OCI-LY3 (cell line): ENCODE measurements around the gene UNC79.

Experiments
- H2AFZ ChIP-seq: fragments of 200-600, 300-600 bp; shearing (Covaris generic); 2 replicates; pipeline ENCODE4 v1.6.0; 2014; ENCODE audit warnings: antibody characterized with exemption, low read depth, low read length
- H3K27ac ChIP-seq: fragments of 200-600, 300-600 bp; sonication (generic); 2 replicates; pipeline ENCODE4 v1.5.1; 2014; ENCODE audit warnings: mild to moderate bottlenecking, low read length, moderate library complexity, mixed read lengths
- H3K27me3 ChIP-seq: fragments of 200-600, 300-600 bp; sonication (generic); 2 replicates; pipeline ENCODE4 v1.6.1; 2014; ENCODE audit warnings: low read depth, low read length, mixed read lengths
- H3K36me3 ChIP-seq: fragments of 200-600, 300-600 bp; sonication (generic); replicated peaks from 2 replicates; pipeline ENCODE3; 2014; ENCODE audit warnings: low read depth, low read length, mixed read lengths
- H3K4me1 ChIP-seq: fragments of 300-600, 200-600 bp; sonication (generic); 2 replicates; pipeline ENCODE4 v1.6.1; 2014; ENCODE audit warnings: low read length, mixed read lengths
- H3K4me2 ChIP-seq: fragments of 200-600, 300-600 bp; sonication (generic); 2 replicates; pipeline ENCODE4 v1.6.1; 2014; ENCODE audit warnings: low read length, mixed read lengths
- H3K4me3 ChIP-seq: fragments of 300-600, 200-600 bp; sonication (generic); 2 replicates; pipeline ENCODE4 v1.5.1; 2014; ENCODE audit warnings: antibody characterized with exemption, mild to moderate bottlenecking, low read length, moderate library complexity
- H3K79me2 ChIP-seq: fragments of 300-600, 200-600 bp; shearing (Covaris generic); 2 replicates; pipeline ENCODE4 v1.6.1; 2014; ENCODE audit warnings: mild to moderate bottlenecking, low read length, mixed read lengths
- H3K9ac ChIP-seq: fragments of 300-600, 200-600 bp; shearing (Covaris generic); 2 replicates; pipeline ENCODE4 v1.6.0; 2014; ENCODE audit warnings: mild to moderate bottlenecking, low read length, moderate library complexity
- H3K9me3 ChIP-seq: fragments of 200-600, 300-600 bp; shearing (Covaris generic); 2 replicates; pipeline ENCODE4 v1.6.1; 2014; ENCODE audit warnings: low read length, mixed read lengths; ENCODE audit not compliant: insufficient read depth
- H4K20me1 ChIP-seq: fragments of 200-600, 300-600 bp; sonication (generic); 2 replicates; pipeline ENCODE4 v1.6.1; 2016; ENCODE audit warnings: low read length, mixed read lengths; ENCODE audit not compliant: insufficient read depth
- EZH2phosphoT487 ChIP-seq: fragments of 200-600 bp; shearing (Covaris generic); IDR thresholded peaks from 2 replicates; pipeline ENCODE4 v1.6.1; 2018; ENCODE audit warnings: antibody characterized with exemption, mixed run types, low read depth
- TF ChIP-seq, protein P1 (sequence below): fragments of 200-600, 300-600 bp; sonication (generic); IDR thresholded peaks from 2 replicates; pipeline ENCODE4 v1.5.1; 2014; ENCODE audit warnings: antibody characterized with exemption, low read length, low read depth

Gene UNC79

DNA sequence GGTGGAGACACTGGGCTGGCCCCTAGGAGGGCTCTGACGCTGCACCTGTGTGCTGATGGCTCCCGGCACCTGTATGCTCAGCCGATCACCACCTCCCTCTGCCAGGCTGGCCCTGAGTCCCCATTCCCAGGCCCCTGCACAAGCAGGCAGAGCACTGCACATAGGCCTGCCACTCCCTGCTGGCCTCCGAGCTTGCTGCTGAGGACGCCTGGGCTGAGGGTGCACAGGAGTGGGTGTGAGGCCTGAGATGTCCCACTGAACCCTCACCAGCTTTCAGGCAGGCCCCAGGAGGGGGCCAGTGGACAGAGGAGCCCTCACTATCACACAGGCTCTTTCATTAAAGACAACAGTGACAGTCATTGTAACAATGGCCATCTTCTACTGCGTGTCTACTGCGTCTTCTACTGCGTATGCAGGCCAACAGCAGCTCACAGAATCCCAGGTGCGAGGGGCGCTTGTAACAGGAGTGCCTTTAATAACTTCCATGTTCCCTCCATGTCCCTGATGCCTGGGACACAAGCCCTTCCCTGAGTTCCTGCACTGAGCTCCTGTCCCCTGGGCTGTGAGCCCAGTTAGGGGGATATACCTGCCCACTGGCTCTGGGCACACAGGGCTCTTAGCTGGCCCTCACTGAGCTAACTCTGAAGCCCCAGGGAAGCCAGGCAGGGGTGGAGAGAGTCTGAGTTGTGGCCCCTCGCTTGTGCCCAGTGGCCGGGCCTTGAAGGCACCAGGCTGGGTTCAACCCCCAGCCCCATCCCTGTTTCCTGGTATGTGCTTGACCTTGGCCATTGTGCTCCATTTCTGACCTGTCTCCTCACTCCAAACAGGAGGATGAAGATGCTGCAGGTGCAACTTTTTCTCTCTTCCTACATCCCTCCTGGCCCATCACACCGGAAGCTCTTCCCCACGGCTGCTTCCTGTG, 286.3 kb downstream of the UNC79 start:
- H3K4me2 ChIP-seq: no peak overlapping the region
- no peaks in the 10 kb centered on the region for H3K9me3 ChIP-seq
- H2AFZ ChIP-seq: no peak overlapping the region
- H3K36me3 ChIP-seq: no peaks in the 10 kb centered on the region
- H3K4me1 ChIP-seq: no peaks in the 10 kb centered on the region
- H3K4me3 ChIP-seq: no peak overlapping the region
- no peak for TF ChIP-seq EZH2phosphoT487
- TF ChIP-seq, protein P1, sequence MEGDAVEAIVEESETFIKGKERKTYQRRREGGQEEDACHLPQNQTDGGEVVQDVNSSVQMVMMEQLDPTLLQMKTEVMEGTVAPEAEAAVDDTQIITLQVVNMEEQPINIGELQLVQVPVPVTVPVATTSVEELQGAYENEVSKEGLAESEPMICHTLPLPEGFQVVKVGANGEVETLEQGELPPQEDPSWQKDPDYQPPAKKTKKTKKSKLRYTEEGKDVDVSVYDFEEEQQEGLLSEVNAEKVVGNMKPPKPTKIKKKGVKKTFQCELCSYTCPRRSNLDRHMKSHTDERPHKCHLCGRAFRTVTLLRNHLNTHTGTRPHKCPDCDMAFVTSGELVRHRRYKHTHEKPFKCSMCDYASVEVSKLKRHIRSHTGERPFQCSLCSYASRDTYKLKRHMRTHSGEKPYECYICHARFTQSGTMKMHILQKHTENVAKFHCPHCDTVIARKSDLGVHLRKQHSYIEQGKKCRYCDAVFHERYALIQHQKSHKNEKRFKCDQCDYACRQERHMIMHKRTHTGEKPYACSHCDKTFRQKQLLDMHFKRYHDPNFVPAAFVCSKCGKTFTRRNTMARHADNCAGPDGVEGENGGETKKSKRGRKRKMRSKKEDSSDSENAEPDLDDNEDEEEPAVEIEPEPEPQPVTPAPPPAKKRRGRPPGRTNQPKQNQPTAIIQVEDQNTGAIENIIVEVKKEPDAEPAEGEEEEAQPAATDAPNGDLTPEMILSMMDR: no peak
- H3K27ac ChIP-seq: no peak overlapping the region
- 0 out of 2 replicates have a peak, but pooled peaks cover 3% of the 10 kb centered on the region for H3K27me3 ChIP-seq
- no peak overlapping the region for H3K9ac ChIP-seq
- H3K79me2 ChIP-seq: no peaks in the 10 kb centered on the region
- H4K20me1 ChIP-seq: no peaks in the 10 kb centered on the region

DNA sequence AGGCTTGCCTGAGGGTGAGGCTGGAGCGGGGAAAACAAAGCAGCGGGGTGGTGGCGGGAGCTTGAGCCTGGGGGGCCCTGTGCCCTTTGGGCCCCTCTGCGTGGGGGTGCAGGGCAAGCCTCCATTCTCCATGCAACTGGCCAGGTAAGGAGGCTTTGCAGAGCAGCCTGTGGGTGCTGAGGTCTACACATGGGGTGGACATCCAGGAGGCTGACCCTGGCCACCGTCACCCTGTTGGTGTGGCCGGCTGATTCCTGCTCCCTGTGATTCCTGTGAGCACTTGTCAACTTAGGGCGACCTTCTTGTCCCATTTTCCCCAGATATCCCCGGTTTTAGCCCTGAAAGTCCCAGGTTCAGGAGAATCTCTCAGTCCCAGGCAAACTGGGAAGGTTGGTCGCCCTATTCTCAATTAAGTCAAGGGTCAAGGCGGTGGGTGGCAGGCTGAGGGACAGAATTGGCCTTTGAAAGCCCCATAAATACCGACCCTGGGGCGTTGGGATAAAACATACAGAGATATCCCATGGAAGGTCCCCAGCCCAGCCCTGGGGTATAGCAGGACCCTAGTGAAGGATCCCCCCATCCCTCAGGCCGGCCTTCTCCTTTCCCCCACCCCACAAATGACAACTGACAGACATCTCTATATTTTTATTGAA, 287.1 kb downstream of the UNC79 start:
- no peak overlapping the region for H3K27ac ChIP-seq
- no peak overlapping the region for H2AFZ ChIP-seq
- no peaks in the 10 kb centered on the region for H3K4me1 ChIP-seq
- no peaks in the 10 kb centered on the region for H4K20me1 ChIP-seq
- TF ChIP-seq EZH2phosphoT487: no peak
- TF ChIP-seq, protein P1: no peak
- no peaks in the 10 kb centered on the region for H3K79me2 ChIP-seq
- no peaks in the 10 kb centered on the region for H3K9me3 ChIP-seq
- no peak overlapping the region for H3K9ac ChIP-seq
- no peak overlapping the region for H3K4me2 ChIP-seq
- H3K36me3 ChIP-seq: no peaks in the 10 kb centered on the region
- H3K4me3 ChIP-seq: no peak overlapping the region
- H3K27me3 ChIP-seq: 0 out of 2 replicates have a peak, but pooled peaks cover 3% of the 10 kb centered on the region

DNA sequence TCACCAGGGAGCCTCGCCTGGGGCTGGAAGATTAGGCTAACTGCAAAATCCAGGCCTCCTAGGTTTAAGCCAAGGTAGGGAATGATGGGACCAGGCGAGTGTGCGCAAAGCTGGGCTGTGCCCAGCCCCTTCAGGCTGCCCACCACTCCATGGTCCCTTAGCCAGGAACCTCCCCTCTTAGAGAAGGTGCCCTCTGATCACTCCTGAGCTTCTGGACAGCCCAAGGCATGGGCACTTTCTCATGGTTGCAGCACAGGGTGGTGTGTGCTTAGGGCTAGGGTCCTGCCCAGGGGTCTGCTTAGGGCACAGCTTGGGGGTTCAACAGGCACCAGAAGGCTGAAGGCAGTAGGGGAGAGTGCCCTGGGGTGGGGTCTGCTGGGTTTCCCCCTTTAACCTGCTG, 288.5 kb downstream of the UNC79 start:
- Histone ChIP-seq H3K9me3 (no peaks in the 10 kb centered on the region), H3K36me3 (no peaks in the 10 kb centered on the region), H4K20me1 (no peaks in the 10 kb centered on the region), H3K27ac (no peak overlapping the region), H3K4me3 (no peak overlapping the region), H3K4me2 (no peak overlapping the region), H3K79me2 (no peaks in the 10 kb centered on the region), H3K27me3 (0 out of 2 replicates have a peak, but pooled peaks cover 3% of the 10 kb centered on the region), H3K4me1 (no peaks in the 10 kb centered on the region), H2AFZ (no peak overlapping the region), H3K9ac (no peak overlapping the region)
- TF ChIP-seq, protein P1: no peak
- no peak for TF ChIP-seq EZH2phosphoT487
